GM18951 (cell line): ENCODE data around the gene INTS11.

ENCODE experiments used
- POLR2A ChIP-seq: IDR thresholded peaks from 4 replicates; pipeline ENCODE4 v1.6.1; 2011; ENCODE audit warnings: mild to moderate bottlenecking; ENCODE audit not compliant: insufficient read length, insufficient read depth; ENCODE audit errors: extremely low read depth
- in situ Hi-C: fragments of 300-500 bp; cut with MboI; formaldehyde crosslinking; loops from one replicate; pipeline ENCODE4 v1.12.0; 2022; ENCODE audit warnings: low sequenced_read_pairs, mixed read lengths, inconsistent platforms; ENCODE audit not compliant: unreplicated experiment

INTS11 gene

DNA sequence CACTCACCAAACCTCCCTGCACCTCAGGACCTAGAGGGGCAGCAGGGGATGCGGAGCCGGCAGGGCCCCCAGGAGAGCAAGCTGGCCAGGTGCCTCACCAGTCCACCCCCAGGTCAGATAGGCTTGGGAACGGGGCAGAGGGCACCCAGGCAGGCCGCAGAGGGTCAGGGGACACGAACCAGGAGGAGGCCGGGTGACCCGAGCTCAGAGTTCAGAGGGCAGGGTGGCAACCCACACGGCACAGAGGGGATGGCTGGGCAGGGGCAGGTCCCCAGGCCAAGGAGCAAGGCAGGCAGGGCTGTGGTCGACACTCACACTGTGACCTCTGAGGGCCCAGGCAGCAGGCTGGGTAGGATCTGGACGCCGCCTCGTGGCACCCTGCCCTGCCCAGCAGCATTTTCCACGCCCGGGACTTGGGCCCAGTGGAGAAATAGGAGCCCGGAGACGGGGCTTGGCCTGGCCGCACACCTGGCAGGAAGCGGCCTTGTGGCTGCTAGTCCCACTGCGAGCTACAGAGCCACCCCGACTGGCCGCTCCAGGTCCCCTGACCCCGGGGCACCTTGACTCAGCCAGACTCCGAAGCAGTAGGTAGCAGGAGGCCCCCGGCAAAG lies 19.5 kb upstream of the INTS11 start:
- in situ Hi-C loops, result no loop called here
- no peak for TF ChIP-seq POLR2A

DNA sequence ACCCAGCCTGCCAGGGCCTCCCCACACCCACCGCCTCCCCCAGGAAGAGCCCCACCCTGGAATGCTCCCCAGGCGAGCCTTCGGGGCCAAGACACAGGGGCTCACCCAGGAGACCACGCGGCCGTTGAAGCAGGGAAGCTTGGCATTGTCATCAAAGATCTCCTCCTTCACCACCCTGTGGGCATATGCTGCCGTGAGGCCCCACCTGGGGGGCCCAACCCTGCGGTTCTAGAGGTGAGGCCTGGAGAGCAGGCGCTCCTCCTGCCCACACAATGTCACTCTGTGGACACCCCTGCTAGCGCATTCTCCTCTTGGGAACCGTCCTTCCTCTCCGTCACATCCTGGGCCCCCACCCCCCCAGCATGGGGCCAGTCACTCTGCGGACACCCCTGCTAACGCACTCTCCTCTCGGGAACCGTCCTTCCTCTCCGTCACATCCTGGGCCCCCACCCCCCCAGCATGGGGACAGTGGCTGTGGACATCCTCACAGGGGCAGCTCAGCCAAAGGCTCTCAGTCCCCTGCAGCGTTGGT lies 18.2 kb upstream of the INTS11 start:
- in situ Hi-C loops, result no loop called here
- no peak for TF ChIP-seq POLR2A

DNA sequence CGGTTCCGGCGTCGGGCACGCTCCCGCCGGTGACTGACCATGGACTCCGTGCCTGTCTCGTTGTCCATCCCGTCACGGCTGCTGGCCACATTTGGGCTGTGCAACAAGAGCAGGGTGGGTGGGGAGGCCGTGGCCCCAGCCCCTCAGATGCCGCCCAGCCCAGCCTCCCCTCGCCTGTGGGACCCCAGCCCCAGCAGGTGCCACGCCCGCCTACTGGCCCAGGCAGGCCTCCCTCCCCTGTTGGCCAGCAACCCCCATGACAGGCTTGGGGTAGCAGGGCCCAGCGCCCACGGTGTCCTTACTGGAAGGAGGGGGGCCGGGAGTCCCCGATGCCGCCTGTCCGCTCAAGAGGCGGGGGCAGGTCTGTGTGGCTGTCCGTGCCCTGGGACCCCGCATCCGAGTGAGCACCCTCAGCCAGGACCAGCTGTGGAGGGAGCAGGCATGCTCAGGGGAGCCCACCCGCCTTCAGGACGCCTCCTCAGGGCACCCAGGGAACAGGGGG lies 17.7 kb upstream of the INTS11 start:
- no peak for TF ChIP-seq POLR2A
- in situ Hi-C loops, result no loop called here

DNA sequence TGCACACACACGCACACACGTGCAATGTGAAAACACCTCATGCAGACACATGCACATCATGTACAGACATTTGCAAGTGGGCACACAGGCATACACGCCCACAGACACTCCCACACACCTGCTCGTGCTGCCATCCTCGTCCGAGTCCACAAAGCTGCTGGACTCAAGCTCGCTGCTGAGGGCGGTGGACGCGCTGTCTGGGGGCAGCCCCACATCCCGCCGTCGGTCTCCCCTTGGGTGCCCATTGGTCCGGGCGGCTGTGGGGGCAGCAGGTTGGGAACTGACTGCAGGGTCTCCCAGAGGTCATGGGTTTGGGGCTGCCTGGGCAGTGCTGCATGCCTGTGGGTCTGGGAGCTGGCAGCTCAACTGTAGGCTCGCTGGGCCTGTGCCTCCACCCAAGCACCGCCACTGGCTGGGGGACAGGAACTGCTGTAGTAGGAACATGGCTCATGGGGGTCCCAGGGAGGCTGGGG lies 17.1 kb upstream of the INTS11 start:
- in situ Hi-C loops, result no loop called here
- TF ChIP-seq POLR2A, result no peak

DNA sequence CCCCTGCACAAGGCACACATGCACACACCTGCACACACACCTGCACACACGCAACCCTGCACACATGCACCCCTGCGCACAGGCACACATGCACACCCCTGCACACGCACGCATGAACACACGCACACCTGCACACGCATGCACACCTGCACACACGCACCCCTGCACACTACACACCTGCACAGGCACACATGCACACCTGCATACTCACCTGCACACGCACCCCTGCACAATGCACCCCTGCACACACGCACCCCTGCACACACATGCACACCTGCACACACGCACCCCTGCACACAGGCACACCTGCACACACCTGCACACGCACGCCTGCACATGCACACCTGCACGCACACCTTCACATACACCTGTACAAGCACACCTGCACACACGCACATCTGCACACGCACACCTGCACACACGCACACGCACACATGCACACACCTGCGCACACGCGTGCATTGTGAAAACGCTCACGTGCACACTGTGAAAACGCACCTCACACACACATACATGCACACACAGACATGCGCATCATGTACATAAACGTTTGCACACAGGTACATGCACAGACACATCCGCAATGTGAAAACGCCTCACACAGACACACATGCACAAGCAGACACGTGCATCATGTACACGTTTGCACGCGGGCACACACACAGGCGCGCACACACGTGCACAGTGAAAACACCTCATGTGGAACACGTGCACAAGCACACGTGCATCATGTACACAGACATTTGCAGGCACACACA lies 16.5 kb upstream of the INTS11 start:
- no peak for TF ChIP-seq POLR2A
- in situ Hi-C loops, result no loop called here

DNA sequence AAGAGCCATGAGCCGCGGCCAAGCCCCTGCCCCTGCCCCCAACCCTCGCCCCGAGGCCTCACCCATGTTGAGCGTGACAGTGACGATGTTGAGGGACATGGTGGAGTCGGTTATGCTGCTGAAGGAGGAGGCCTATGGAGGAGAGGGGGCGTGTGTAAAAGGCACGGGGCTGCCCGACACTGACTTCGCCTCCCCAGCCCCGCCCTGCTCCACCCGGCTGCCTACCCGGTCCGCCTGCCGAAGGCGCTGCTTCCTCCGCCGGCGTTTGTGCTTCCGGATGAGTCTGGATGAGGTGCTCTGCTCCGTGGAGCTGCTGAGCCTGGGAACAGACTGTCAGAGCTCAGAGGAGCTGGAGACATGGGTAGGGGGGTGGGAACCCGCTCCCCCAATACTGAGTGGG lies 15.7 kb upstream of the INTS11 start:
- in situ Hi-C loops, result no loop called here
- no peak for TF ChIP-seq POLR2A

DNA sequence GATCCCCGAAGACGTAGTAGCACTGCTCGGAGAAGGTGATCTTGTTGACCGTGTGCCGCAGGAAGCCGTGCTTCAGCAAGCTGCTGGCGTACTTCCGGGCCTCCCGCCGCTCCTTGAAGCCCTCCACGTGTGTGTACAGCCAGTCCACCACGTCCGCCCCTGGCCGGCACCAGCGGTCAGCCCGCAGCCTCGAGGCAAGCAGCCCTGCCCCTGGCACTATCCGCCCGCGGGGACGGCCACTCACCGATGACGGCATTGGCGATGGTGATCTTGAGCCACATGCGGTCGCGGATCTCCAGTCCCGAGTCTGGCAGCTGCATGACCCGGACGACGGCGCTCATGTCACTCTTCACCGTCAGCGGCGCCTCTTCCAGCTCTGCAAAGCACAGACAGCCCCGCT lies 13.8 kb upstream of the INTS11 start:
- TF ChIP-seq POLR2A, result no peak
- in situ Hi-C loops, result no loop called here

DNA sequence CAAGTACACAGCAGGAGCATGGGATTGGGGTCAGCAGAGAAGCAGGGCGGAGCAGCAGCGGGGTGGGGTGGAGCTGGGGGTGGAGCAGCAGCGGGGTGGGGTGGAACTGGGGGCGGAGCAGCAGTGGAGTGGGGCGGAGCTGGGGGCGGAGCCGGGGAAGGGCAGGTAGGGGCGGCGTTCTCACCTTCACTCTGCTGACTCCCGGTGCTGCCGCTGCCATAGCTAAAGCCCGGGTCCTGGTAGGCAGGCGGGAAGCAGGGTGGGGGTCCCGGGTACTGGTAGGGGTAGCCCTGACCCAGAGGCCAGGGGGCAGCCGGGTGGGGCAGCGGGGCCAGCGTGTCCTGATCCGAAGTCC lies 13.3 kb upstream of the INTS11 start:
- in situ Hi-C loops, result no loop called here
- TF ChIP-seq POLR2A, result no peak

DNA sequence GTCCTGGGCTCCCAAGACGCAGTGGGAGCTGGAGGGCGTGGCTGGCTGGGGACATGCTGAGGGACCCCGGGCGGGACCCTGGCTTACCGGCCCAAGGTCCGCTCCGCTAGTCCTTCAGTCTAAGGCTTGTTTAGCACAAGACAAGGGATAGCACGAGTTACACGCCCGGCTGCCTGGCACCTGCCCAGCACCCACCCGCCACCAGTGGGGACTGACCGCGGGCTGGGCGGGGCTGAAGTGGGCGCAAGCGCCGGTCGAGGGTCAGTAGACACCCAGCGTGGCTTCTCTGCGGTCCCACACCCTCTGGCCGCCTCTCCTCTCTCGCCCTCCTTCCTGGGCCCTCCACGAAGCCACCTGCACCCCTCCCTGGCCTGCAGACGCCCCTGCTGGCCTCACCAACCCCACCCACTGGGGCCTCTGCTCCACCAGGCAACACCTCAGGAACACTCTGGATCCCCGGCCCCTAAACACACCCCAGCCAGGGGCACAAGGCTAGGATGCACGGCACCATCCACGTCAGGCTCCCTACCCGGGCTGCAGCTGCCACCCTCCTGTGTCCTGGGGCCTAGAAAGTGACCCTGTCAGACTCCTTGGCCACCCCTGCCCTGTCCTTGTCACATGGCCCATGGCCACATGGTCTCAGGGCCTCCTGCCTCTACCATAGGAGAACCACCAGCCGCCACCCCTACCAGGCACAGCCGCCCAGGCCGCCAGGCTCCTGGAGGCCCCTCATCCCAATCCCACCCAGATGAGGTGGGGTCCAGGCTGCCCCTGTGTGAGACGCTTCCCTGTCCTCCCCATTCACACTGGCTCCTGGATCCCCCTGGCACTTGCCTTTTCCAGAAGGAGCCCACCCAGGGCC lies 12.7 kb upstream of the INTS11 start:
- no peak for TF ChIP-seq POLR2A
- in situ Hi-C loops, result no loop called here

DNA sequence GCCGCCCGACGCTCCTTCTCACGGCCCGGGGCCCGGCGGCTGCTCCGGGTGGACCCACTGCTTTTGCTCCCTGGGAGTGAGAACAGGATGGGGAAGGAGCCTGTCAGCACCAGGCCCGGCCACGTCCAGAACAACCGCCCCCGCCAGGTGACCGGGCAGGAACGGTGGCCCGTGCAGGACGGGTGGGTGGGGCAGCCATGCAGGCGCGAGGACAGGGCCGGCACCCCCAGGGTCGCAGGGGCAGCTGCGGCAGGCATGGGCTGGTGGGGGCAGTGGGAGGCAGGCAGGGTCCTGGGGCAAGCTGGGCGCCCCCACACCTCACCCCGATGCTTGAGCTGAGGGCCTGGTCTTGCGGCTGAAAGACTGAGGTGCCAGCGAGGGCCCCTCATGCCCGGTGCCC lies 12.0 kb upstream of the INTS11 start:
- in situ Hi-C loops, result no loop called here
- TF ChIP-seq POLR2A, result no peak

DNA sequence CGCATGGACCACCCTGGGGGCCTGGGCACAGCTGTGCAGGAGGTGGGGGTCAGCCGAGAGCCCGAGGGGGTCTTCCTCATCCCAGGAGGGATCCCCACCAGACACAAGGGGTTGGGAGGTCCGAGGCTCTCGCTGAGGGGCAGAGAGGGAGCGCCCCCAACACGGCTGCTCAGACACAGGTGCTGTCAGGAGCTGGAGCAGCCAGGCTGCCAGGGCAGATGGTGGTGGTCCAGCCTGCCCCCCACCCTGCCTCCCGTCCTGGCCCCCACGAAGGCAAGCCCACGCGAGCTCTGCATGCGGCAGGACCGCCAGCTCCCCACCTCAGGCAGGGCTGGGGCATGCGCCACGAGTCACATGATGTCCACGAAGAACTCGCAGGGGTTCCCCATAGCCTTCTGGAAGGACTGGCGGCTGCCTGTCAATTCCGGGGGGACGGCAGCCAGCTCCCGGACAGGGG lies 11.4 kb upstream of the INTS11 start:
- no peak for TF ChIP-seq POLR2A
- in situ Hi-C loops, result no loop called here

DNA sequence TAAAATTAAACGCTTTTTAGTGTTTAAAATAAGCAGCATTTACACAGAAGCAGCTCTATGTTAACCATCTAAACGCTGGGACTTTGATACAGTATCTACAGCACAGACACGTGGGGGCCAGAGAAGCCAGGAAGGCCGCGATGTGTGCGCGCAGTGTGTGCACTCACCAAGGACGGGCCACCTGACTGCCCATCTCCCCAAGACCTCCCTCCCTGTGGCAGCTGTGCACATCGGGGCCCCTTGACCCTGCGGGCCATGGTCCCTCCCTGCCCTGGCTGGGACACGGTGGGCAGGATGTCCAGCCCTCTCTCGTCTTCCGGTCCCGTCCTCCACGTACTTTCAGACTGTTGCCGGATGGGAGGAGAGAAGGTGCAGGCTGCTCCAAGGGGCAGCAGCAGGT lies 10.8 kb upstream of the INTS11 start:
- no peak for TF ChIP-seq POLR2A
- in situ Hi-C loops, result no loop called here

DNA sequence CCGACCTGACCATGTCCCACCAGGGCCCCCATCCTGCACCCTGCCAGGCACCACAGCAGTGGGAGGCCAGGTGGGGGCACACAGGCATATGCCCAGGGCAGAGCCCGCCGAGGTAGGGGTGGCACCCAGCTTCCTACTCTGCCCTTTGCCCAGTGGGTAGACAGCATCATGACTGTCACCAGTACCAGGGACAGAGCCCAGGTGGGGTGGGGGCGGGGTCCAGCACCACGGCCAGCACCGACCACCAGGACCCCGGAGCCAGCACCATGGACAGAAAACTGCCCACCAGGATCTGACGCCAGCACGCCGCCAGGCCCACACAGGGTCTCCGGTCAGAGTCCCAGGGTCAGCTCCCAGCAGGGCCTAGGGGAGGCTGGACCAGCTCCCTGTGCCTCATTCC lies 10.4 kb upstream of the INTS11 start:
- no peak for TF ChIP-seq POLR2A
- in situ Hi-C loops, result no loop called here
